Stimulated activated naive B cell treated with anti-CD40 and anti-IgM and Interleukin-4, amounts not matched to agents 10 μg/mL and 1 μg/mL and 100 μg/mL, for 72 hours (primary cell): ENCODE results near the gene RANGRF.

Source experiments
- ATAC-seq, 2 donors: fragments of 150-1000 bp; cut with Tn5 transposase; replicated peaks; 2 replicates each; pipeline ENCODE4 v1.10.0; 2021; ENCODE audit warnings: moderate library complexity in 1 of 2
- DNase-seq: peaks from one replicate; pipeline ENCODE4 v3.0.0; 2021
- H3K27ac Mint-ChIP-seq: one replicate; pipeline ENCODE4 v1.8.0; 2022; ENCODE audit warnings: mild to moderate bottlenecking, mixed read lengths
- H3K27me3 Mint-ChIP-seq, 2 donors: one replicate each; pipeline ENCODE4 v1.8.0; 2022; ENCODE audit warnings: mixed read lengths in 2 of 2
- H3K36me3 Mint-ChIP-seq, 2 donors: one replicate each; pipeline ENCODE4 v1.8.0; 2022; ENCODE audit warnings: mixed read lengths in 2 of 2, mild to moderate bottlenecking in 1 of 2
- H3K4me1 Mint-ChIP-seq, 2 donors: one replicate each; pipeline ENCODE4 v1.8.0; 2022; ENCODE audit warnings: mixed read lengths in 2 of 2, mild to moderate bottlenecking in 1 of 2
- H3K4me3 Mint-ChIP-seq, 2 donors: one replicate each; pipeline ENCODE4 v1.8.0; 2022; ENCODE audit warnings: mild to moderate bottlenecking in 2 of 2, mixed read lengths in 2 of 2, moderate library complexity in 1 of 2
- H3K9me3 Mint-ChIP-seq, 2 donors: one replicate each; pipeline ENCODE4 v1.8.0; 2022; ENCODE audit warnings: mixed read lengths in 2 of 2, mild to moderate bottlenecking in 1 of 2

RANGRF gene

GRCh38 chr17:8312726-8313600 is 24.5 kb downstream of the RANGRF start:
- Mint-ChIP-seq H3K4me3 (no peak overlapping the region), H3K27me3 (peaks cover 51 to 65% of the 10 kb centered on the region in 2 donors), H3K36me3 (no peaks in the 10 kb centered on the region), H3K27ac (no peak overlapping the region), H3K9me3 (no peaks in the 10 kb centered on the region), H3K4me1 (peaks cover 0 to 7% of the 10 kb centered on the region in 2 donors)
- ATAC-seq = no peak
- no peak for DNase-seq

GRCh38 chr17:8314797-8315763 is 26.6 kb downstream of the RANGRF start:
- Mint-ChIP-seq H3K4me1 (peaks cover 0 to 7% of the 10 kb centered on the region in 2 donors), H3K27me3 (peaks cover 49 to 65% of the 10 kb centered on the region in 2 donors), H3K36me3 (no peaks in the 10 kb centered on the region), H3K4me3 (no peak overlapping the region), H3K27ac (no peak overlapping the region), H3K9me3 (no peaks in the 10 kb centered on the region)
- ATAC-seq (no peak), DNase-seq (no peak)

- Mint-ChIP-seq H3K27ac (no peak overlapping the region), H3K9me3 (peaks cover 0 to 2% of the 10 kb centered on the region in 2 donors), H3K27me3 (peaks cover 44 to 65% of the 10 kb centered on the region in 2 donors), H3K36me3 (no peaks in the 10 kb centered on the region), H3K4me3 (no peak overlapping the region), H3K4me1 (peaks cover 0 to 7% of the 10 kb centered on the region in 2 donors)
- ATAC-seq (no peak), DNase-seq (no peak)
Measured at GRCh38 chr17:8315764-8316217, 27.3 kb downstream of the RANGRF start.

- H3K9me3 Mint-ChIP-seq = peaks cover 0 to 2% of the 10 kb centered on the region in 2 donors
- peaks cover 0 to 7% of the 10 kb centered on the region in 2 donors for H3K4me1 Mint-ChIP-seq
- no peak for DNase-seq
- peaks cover 35 to 58% of the 10 kb centered on the region in 2 donors for H3K27me3 Mint-ChIP-seq
- H3K4me3 Mint-ChIP-seq = no peak overlapping the region
- ATAC-seq = no peak
- no peaks in the 10 kb centered on the region for H3K36me3 Mint-ChIP-seq
- H3K27ac Mint-ChIP-seq = no peak overlapping the region
Measured at GRCh38 chr17:8318010-8318935, 29.8 kb downstream of the RANGRF start.

GRCh38 chr17:8320262-8320661 is 31.8 kb downstream of the RANGRF start:
- Mint-ChIP-seq H3K9me3 (peaks cover 0 to 2% of the 10 kb centered on the region in 2 donors), H3K4me1 (peaks cover 9 to 17% of the 10 kb centered on the region in 2 donors), H3K36me3 (peaks cover 0 to 2% of the 10 kb centered on the region in 2 donors), H3K27ac (no peak overlapping the region), H3K27me3 (peaks cover 37 to 58% of the 10 kb centered on the region in 2 donors), H3K4me3 (no peak overlapping the region)
- ATAC-seq (no peak), DNase-seq (no peak)

GRCh38 chr17:8320990-8321389 is 32.5 kb downstream of the RANGRF start:
- no peak for DNase-seq
- Mint-ChIP-seq H3K4me1 (peaks cover 9 to 15% of the 10 kb centered on the region in 2 donors), H3K27me3 (peaks cover 37 to 58% of the 10 kb centered on the region in 2 donors), H3K4me3 (no peak overlapping the region), H3K36me3 (peaks cover 0 to 2% of the 10 kb centered on the region in 2 donors), H3K27ac (no peak overlapping the region), H3K9me3 (peaks cover 0 to 2% of the 10 kb centered on the region in 2 donors)
- ATAC-seq = no peak

- no peak overlapping the region for H3K27ac Mint-ChIP-seq
- H3K9me3 Mint-ChIP-seq = peaks cover 0 to 2% of the 10 kb centered on the region in 2 donors
- H3K27me3 Mint-ChIP-seq = peaks cover 44 to 64% of the 10 kb centered on the region in 2 donors
- H3K4me3 Mint-ChIP-seq = no peak overlapping the region
- H3K4me1 Mint-ChIP-seq = peaks cover 16 to 26% of the 10 kb centered on the region in 2 donors
- ATAC-seq = no peak
- H3K36me3 Mint-ChIP-seq = peaks cover 0 to 2% of the 10 kb centered on the region in 2 donors
- no peak for DNase-seq
Measured at GRCh38 chr17:8322061-8322460, 33.6 kb downstream of the RANGRF start.

- Mint-ChIP-seq H3K27ac (no peak overlapping the region), H3K27me3 (peaks cover 58 to 80% of the 10 kb centered on the region in 2 donors), H3K4me3 (no peak overlapping the region), H3K36me3 (peaks cover 0 to 2% of the 10 kb centered on the region in 2 donors), H3K9me3 (peaks cover 0 to 2% of the 10 kb centered on the region in 2 donors), H3K4me1 (peaks cover 17 to 30% of the 10 kb centered on the region in 2 donors)
- DNase-seq = no peak
- ATAC-seq = no peak
Measured at GRCh38 chr17:8324132-8324531, 35.7 kb downstream of the RANGRF start.

- no peak overlapping the region for H3K4me3 Mint-ChIP-seq
- peak in 1 of 2 donors; percentile 41 for ATAC-seq
- H3K9me3 Mint-ChIP-seq = peaks cover 0 to 2% of the 10 kb centered on the region in 2 donors
Measured at GRCh38 chr17:8324923-8325322, 36.5 kb downstream of the RANGRF start.

GRCh38 chr17:8326511-8327302 is 38.2 kb downstream of the RANGRF start:
- Mint-ChIP-seq H3K9me3 (no peaks in the 10 kb centered on the region), H3K4me1 (peaks cover 17 to 30% of the 10 kb centered on the region in 2 donors), H3K4me3 (peak overlapping the region; percentile 73 to 83), H3K27me3 (peaks cover 59 to 68% of the 10 kb centered on the region in 2 donors), H3K36me3 (peaks cover 0 to 2% of the 10 kb centered on the region in 2 donors), H3K27ac (peak overlapping the region; percentile 80)
- peak; percentile 9 for DNase-seq
- peak; percentile 66 to 80 for ATAC-seq

More at GRCh38 chr17:8324923-8325322, 36.5 kb downstream of the RANGRF start:
- no peak for DNase-seq
- Mint-ChIP-seq H3K36me3 (peaks cover 0 to 2% of the 10 kb centered on the region in 2 donors), H3K27me3 (peaks cover 61 to 80% of the 10 kb centered on the region in 2 donors), H3K4me1 (peaks cover 17 to 30% of the 10 kb centered on the region in 2 donors), H3K27ac (no peak overlapping the region)

GRCh38 chr17:8327303-8327649 is 38.8 kb downstream of the RANGRF start:
- Mint-ChIP-seq H3K36me3 (peaks cover 0 to 2% of the 10 kb centered on the region in 2 donors), H3K4me3 (peak overlapping the region; percentile 73 to 83), H3K27me3 (peaks cover 60 to 73% of the 10 kb centered on the region in 2 donors), H3K9me3 (no peaks in the 10 kb centered on the region), H3K4me1 (peaks cover 17 to 30% of the 10 kb centered on the region in 2 donors), H3K27ac (no peak overlapping the region)
- DNase-seq (no peak), ATAC-seq (peak; percentile 29 to 33)

GRCh38 chr17:8332128-8332527 is 43.7 kb downstream of the RANGRF start:
- no peak for DNase-seq
- H3K4me3 Mint-ChIP-seq = no peak overlapping the region

More at GRCh38 chr17:8332128-8332527, 43.7 kb downstream of the RANGRF start:
- Mint-ChIP-seq H3K9me3 (no peaks in the 10 kb centered on the region), H3K27me3 (peaks cover 36 to 39% of the 10 kb centered on the region in 2 donors), H3K4me1 (peaks cover under 1 to 4% of the 10 kb centered on the region in 2 donors), H3K36me3 (no peaks in the 10 kb centered on the region), H3K27ac (no peak overlapping the region)
- ATAC-seq = no peak
